ENCODE results near the gene OVAAL.

OVAAL gene

GRCh38 chr1:180572760-180573159 is 14.0 kb downstream of the OVAAL start:
- DNase-seq: no peak

DNA sequence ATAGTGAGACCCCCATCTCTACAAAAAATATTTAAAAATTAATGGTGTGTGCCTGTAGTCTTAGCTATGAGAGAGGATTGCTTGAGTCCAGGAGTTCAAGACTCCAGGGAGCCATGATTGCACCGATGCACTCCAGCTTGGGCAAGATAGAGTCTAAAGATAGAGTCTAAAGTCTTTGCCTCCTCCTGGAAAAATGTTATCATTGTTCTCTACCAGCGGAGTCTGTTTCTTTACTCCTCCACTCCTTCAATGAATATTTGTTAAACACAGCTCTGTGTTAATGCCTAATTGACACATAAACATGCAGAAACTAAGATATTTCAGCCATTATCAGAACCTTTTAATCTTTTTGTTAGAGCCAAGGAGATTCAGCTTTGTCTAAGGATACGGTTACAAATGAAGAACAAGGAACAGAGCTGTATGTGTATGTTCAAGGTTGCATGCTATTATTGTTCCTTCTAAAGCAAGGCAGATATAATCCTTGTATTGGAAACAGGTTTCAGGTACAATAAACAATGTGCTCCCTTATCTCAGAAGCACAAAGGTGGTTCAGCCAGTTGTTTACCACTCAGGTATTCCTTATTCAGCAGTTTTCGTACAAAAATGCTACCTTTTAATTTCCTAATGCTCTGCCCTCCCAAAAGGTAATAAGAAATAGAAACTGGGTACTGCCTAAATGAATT is 15.4 kb downstream of the OVAAL start:
- DNase-seq: no peak

GRCh38 chr1:180577361-180577760 is 18.6 kb downstream of the OVAAL start:
- DNase-seq: no peak

GRCh38 chr1:180579961-180580611 is 21.3 kb downstream of the OVAAL start:
- DNase-seq: no peak

GRCh38 chr1:180581635-180582039 is 22.9 kb downstream of the OVAAL start:
- no peak for DNase-seq

DNA sequence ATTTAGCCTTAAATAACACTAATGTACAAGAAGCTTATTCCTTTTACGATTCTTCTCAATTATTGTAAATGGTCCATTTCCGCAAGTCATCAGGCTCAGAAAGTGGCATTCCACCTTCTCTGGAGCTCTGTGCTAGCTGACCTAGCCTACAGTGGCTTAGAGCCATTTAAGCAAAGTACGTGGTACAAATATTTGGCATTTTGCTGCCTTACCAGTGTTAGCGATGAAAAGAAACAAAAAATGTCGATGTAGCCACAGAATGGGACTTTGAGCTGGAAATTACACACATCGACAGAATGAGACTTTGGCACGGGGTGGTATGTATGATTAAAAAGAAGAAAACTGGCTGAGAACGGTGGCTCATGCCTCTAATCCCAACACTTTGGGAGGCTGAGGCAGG is 26.1 kb downstream of the OVAAL start:
- DNase-seq: no peak

- no peak for DNase-seq
Measured at GRCh38 chr1:180585994-180586359, 27.2 kb downstream of the OVAAL start.

DNA sequence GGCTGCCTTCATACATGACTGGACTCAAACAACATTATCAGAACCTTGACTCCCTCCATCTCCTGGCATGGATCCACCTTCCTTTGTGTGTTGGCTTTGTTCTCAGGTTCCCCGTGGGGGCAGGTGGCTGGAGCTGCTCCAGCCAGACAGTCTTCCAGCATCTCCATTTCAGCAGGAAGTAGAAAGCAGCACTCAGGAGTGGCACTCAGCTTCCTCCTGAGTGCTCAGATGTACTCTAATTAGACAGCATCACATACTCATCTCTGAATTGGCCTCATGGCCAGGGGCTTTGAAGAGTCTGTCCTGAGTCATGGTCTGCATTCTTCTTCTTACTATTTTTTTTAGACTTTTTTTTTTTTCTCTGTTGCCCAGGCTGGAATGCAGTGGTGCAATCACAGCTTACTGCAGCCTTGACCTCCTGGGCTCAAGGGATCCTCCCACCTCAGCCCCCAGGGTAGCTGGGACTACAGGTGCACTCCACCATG is 27.9 kb downstream of the OVAAL start:
- DNase-seq: no peak

DNA sequence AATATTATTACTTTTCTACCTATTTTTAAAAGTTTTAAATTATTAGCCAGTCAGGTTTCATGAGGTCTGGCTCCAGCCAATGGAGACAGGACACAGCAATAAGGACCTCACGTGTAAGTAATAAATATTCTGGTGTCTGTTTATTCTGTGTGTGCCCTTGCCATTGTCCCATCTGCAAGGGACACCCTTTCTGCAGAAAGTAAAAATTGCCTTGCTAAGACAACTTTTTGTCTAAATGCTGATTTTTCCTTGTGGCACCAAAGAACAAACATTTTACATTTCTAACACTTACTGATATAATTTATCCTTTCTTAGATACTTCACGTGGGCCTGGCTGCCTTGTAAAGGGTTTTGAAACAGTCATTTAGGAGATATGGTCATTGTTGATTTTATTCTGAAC is 29.4 kb downstream of the OVAAL start:
- no peak for DNase-seq

DNA sequence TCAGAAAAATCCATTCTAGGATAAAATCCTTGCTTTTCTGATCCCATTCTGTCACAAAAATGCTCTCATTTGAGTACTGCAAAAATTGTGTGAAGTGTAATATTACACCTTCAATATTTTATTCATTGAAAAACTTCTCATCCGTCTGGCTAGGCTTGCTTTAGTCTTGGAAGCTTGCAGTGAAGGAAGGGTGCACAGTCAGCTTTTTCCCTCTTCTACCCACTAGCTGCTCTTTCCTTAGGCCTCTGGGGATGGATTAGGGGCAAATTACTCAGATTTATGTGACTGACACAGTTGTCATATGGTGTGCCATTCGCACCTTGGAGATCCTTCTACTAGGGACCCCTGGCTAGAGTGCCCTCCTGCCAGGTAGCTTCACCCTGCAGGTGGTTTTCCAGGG is 32.1 kb downstream of the OVAAL start:
- DNase-seq: no peak

- no peak for DNase-seq
Measured at GRCh38 chr1:180593382-180593781, 34.6 kb downstream of the OVAAL start.

- DNase-seq: no peak
Measured at GRCh38 chr1:180594723-180595122, 36.0 kb downstream of the OVAAL start.

- no peak for DNase-seq
Measured at GRCh38 chr1:180595966-180596365, 37.2 kb downstream of the OVAAL start.

DNA sequence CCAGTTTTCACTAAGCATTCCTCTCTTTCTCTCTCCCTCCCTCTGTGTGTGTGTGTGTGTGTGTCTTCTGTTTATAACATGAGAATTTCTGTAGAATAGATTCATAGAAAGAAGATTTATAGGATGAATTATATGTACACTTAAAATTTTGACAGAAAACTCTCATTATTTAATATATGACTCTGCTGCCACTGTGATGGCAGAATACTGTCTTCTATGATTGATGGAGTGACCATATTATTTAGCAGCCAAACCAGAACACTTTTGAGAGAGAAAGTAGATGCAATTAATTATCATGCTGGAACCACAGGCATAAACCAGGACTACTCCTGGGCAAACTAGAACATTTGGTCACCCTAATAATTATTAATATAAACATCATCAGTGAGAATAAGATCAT is 38.8 kb downstream of the OVAAL start:
- DNase-seq: no peak

- DNase-seq: no peak
Measured at GRCh38 chr1:180598333-180598974, 39.7 kb downstream of the OVAAL start.

DNA sequence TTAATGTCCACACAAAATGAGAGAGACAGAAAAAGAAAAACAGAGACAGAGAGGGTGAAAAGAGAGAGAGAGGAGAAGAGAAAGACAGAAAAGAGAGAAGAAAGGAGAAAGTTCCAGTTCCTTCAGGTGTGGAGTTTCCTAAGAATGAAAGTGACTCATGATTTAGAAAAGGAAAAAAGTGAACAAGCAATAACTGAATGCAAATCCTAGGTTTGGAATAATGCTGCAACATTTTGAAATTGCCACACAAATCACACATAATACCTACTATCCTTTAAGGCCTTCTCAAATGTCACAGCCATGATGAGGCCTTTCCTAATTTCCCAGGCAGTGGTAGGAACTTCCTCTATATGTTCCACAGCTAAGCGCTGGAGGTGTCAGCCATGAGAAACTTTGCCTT is 41.6 kb downstream of the OVAAL start:
- DNase-seq: no peak

- no peak for DNase-seq
Measured at GRCh38 chr1:180601512-180601911, 42.7 kb downstream of the OVAAL start.

DNA sequence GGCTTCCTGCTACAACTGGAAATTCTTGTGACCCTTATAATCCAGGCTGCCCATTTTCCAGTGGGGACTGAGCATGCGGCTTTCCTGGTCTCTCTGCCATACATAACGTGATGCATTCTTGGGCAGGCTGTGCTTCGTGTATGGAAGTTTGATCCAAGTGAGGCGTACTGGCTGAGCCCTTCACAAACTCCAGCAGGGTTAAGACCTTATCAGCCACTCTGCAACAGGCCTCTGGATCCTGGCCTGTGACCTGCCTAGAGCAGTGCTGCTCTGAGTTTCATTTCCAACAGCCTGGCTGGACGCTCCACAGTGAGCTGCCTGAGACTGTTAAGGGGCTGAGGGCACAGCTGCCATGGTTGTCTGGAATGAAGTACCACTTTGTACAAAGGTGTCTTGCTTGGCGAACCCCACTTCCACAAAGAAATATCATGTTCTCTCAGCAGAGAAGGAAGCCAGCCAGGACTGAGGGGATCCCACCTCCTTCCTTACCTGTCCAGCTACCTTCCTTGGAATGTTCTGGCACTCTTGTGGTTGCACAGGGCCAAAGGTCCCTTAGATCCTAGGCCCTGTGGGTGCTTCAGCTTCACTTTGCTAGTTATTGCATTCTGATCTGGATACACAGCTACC is 44.6 kb downstream of the OVAAL start:
- no peak for DNase-seq

- DNase-seq: no peak
Measured at GRCh38 chr1:180603850-180604226, 45.1 kb downstream of the OVAAL start.

DNA sequence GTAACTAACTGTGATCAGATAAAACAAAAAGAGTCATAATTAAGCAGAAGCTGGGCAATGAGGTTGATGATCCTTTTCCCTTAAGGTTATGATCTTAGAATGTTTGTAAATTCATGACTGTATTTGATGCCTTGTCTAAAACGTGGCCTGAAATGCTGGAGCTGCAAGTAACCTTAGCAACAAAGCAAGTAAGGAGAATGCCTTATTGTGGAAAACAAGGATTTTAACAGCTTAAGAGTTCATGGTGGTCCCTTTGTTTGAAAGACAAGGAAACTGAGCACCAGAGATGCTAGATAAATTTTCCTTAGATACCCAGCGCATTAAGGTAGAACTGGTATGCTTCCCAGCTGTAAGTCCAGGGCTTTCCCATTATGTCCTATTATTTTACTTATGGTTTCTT is 47.4 kb downstream of the OVAAL start:
- no peak for DNase-seq

GRCh38 chr1:180609643-180610555 is 51.1 kb downstream of the OVAAL start:
- DNase-seq: no peak

DNA sequence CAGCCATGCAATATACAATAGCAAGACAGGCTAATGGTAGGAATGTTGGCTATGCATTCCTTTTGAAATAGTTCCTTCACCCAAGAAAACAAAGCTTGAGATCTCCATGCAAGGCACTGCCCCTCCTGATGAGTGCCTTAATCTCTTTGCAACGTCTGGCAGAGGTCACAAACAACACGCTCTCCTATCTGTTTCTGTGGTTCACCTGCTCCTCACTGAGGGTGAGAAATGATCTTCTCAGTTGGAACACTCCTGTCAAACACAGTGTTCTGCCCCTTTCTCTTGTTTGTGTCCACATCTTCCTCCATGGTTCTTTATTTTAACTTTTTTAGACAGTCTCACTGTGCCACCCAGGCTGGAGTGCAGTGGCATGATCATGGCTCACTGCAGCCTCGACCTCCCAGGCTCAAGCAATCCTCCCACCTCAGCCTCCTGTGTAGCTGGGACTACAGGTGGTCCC is 51.8 kb downstream of the OVAAL start:
- DNase-seq: no peak
